Measurements from ENCODE around the gene ATRAID.

Gene ATRAID

DNA sequence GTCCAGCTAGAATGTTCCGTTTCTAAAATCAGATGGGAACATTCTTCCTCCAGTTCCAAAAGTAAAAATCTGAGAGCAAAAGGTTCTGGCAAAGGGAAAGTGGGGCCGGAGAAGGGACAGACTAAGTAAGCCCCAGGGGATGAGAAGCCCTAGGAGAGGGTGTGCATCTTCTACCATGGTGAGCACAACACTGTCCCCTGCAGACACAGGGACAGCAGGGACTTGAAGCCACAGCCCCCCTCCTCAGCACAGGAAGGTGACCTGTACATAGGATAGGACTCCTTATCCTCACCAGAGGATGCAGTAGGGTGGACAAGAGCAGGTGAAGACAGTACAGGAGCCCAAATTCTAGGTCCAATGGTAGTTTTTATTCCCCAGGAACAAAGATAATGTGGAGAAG is 12.6 kb upstream of the ATRAID start:
- no peaks in the 10 kb centered on the region for H3K9me3 ChIP-seq
- TF ChIP-seq, protein P1, sequence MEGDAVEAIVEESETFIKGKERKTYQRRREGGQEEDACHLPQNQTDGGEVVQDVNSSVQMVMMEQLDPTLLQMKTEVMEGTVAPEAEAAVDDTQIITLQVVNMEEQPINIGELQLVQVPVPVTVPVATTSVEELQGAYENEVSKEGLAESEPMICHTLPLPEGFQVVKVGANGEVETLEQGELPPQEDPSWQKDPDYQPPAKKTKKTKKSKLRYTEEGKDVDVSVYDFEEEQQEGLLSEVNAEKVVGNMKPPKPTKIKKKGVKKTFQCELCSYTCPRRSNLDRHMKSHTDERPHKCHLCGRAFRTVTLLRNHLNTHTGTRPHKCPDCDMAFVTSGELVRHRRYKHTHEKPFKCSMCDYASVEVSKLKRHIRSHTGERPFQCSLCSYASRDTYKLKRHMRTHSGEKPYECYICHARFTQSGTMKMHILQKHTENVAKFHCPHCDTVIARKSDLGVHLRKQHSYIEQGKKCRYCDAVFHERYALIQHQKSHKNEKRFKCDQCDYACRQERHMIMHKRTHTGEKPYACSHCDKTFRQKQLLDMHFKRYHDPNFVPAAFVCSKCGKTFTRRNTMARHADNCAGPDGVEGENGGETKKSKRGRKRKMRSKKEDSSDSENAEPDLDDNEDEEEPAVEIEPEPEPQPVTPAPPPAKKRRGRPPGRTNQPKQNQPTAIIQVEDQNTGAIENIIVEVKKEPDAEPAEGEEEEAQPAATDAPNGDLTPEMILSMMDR (IDR thresholded peaks at IDR 0.05): no peak
- no peaks in the 10 kb centered on the region for H3K27me3 ChIP-seq
- no peak overlapping the region for H3K4me3 ChIP-seq (ENCODE audit: low read depth in 1 of 2, low read length in 1 of 2)
- no peak overlapping the region for H3K27ac ChIP-seq
- H3K36me3 ChIP-seq: peaks cover 8% of the 10 kb centered on the region
- H3K4me1 ChIP-seq (ENCODE audit: control insufficient read depth in 1 of 2, insufficient read depth in 1 of 2, low read depth in 1 of 2, low read length in 1 of 2): no peaks in the 10 kb centered on the region

DNA sequence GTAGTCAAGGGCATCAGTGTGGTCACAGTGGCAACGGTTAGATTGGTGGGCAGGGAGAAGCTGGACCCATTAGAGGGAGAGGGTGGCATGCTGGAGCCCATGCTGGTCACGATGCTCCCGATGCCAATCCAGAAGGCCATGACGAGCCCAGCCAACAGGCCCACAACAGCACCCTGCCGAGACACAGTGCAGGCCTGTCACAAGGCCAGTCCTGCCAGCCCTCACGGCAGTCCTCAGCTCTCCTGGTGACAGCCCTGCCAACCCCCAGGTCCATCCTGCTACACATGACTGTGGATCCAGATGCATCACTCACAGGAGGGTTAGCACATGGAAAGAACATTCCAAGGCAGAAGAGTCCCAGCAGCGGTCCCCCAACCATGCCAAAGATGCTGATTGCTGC is 10.2 kb upstream of the ATRAID start:
- Histone ChIP-seq H3K4me1 (ENCODE audit: control insufficient read depth in 1 of 2, insufficient read depth in 1 of 2, low read depth in 1 of 2, low read length in 1 of 2) (no peaks in the 10 kb centered on the region), H3K4me3 (ENCODE audit: low read depth in 1 of 2, low read length in 1 of 2) (no peak overlapping the region), H3K27me3 (no peaks in the 10 kb centered on the region), H3K9me3 (no peaks in the 10 kb centered on the region), H3K36me3 (peaks cover 14% of the 10 kb centered on the region), H3K27ac (no peak overlapping the region)
- TF ChIP-seq, protein P1 (IDR thresholded peaks at IDR 0.05): no peak

DNA sequence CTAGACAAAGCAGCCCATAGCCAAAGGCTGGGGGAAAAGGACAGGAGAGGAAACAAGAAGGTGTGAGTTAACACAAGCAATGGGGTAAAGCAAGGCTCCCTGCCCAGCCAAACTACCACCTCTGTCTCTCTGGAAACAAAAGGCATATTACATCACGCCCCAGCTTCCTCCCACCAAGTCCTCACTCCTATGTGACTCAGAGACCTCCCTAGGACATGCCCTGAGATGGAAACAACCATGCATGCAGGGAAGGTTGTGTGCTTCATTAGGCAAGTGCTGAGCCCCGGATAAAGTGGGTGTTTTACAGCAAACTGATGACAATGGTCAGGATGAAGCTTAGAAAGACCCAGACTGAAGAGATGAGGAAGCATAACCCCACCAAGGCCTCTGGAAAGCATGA is 9.0 kb upstream of the ATRAID start:
- H3K4me3 ChIP-seq (ENCODE audit: low read depth in 1 of 2, low read length in 1 of 2): no peak overlapping the region
- no peaks in the 10 kb centered on the region for H3K27me3 ChIP-seq
- no peaks in the 10 kb centered on the region for H3K4me1 ChIP-seq (ENCODE audit: control insufficient read depth in 1 of 2, insufficient read depth in 1 of 2, low read depth in 1 of 2, low read length in 1 of 2)
- no peaks in the 10 kb centered on the region for H3K9me3 ChIP-seq
- H3K27ac ChIP-seq: no peak overlapping the region
- TF ChIP-seq, protein P1 (IDR thresholded peaks at IDR 0.05): no peak
- peaks cover 14% of the 10 kb centered on the region for H3K36me3 ChIP-seq

DNA sequence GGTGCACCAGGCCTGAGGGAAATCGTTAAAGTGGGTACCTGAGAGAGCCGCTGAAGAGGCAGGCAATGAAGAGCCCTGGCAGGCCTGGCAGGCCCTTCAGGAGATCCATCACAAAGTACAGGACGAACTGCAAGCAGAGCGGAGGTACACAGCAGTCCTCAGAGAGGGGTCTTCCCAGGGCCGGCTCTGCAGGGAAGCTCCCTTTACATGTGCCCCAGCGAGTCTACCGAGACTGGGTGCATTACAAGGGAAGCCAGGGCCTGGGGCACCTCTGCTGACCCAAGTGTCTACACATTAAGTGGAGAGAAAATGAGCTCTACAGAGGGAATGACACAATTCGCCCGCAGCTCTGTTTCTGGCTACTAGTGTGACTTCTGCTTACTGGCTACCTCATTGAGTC is 8.1 kb upstream of the ATRAID start:
- no peaks in the 10 kb centered on the region for H3K4me1 ChIP-seq (ENCODE audit: control insufficient read depth in 1 of 2, insufficient read depth in 1 of 2, low read depth in 1 of 2, low read length in 1 of 2)
- no peak overlapping the region for H3K27ac ChIP-seq
- TF ChIP-seq, protein P1 (IDR thresholded peaks at IDR 0.05): no peak
- H3K27me3 ChIP-seq: no peaks in the 10 kb centered on the region
- H3K4me3 ChIP-seq (ENCODE audit: low read depth in 1 of 2, low read length in 1 of 2): no peak overlapping the region
- H3K36me3 ChIP-seq: peaks cover 14% of the 10 kb centered on the region
- H3K9me3 ChIP-seq: no peaks in the 10 kb centered on the region

DNA sequence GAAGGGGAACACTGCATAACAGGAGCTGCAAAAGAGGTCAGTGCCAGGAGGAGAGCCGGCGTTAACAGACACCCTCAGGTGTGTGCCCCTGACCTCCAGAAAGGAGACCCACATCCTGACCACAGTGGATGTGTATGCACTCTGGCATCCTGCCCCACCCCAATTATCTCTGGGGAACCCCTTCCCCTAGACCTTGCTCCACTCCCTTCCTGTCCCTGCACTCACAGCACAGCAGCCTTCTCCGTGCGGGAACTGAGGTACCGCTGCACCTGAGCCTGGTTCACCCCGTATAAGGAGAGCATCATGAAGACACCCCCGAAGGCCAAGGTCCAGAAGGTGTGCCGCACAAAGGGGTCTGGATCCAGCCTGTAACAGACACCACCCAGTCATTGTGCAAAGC is 7.3 kb upstream of the ATRAID start:
- Histone ChIP-seq H3K4me3 (ENCODE audit: low read depth in 1 of 2, low read length in 1 of 2) (no peak overlapping the region), H3K9me3 (no peaks in the 10 kb centered on the region), H3K27me3 (no peaks in the 10 kb centered on the region), H3K27ac (no peak overlapping the region), H3K4me1 (ENCODE audit: control insufficient read depth in 1 of 2, insufficient read depth in 1 of 2, low read depth in 1 of 2, low read length in 1 of 2) (no peaks in the 10 kb centered on the region), H3K36me3 (peaks cover 14% of the 10 kb centered on the region)
- TF ChIP-seq, protein P1 (IDR thresholded peaks at IDR 0.05): no peak

DNA sequence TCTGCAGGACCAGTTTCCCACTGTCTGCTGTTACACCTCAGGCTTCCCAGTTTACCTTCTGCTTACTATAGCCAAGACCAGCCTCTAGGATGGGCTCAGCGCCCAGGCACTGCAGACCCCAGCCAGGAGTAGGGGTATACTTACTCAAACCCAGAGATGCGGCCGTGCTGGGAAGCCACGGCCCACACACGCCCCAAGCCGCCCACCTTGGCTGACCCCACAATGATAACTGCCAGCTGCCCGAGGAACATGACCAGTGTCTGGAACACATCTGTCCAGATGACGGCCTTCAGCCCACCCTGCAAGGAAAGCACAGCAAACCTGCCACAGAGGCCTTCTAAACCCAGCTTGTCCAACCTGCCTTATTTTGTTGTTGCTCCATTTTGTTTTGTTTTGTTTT is 6.6 kb upstream of the ATRAID start:
- H3K4me3 ChIP-seq (ENCODE audit: low read depth in 1 of 2, low read length in 1 of 2): no peak overlapping the region
- H3K4me1 ChIP-seq (ENCODE audit: control insufficient read depth in 1 of 2, insufficient read depth in 1 of 2, low read depth in 1 of 2, low read length in 1 of 2): no peaks in the 10 kb centered on the region
- no peaks in the 10 kb centered on the region for H3K9me3 ChIP-seq
- TF ChIP-seq, protein P1 (IDR thresholded peaks at IDR 0.05): no peak
- no peaks in the 10 kb centered on the region for H3K27me3 ChIP-seq
- H3K36me3 ChIP-seq: peaks cover 14% of the 10 kb centered on the region
- no peak overlapping the region for H3K27ac ChIP-seq
